ENCODE measurements around the gene TAF5L. TPM values are rescaled to one million over a fixed set of nuclear protein-coding genes. Genes with fewer than 3 reads are reported as not detected.
"Not testable (repeated sequence)": the region's sequence is repeated elsewhere in the genome, so short reads cannot be mapped to it uniquely, and the experiment has no call there.

TAF5L gene
- total and polyA plus RNA-seq, 2 of the 8 experiments (the other 6 are each of a cell fraction or from before 2014, with no cell fraction given): 17.7 to 23.3 TPM

DNA sequence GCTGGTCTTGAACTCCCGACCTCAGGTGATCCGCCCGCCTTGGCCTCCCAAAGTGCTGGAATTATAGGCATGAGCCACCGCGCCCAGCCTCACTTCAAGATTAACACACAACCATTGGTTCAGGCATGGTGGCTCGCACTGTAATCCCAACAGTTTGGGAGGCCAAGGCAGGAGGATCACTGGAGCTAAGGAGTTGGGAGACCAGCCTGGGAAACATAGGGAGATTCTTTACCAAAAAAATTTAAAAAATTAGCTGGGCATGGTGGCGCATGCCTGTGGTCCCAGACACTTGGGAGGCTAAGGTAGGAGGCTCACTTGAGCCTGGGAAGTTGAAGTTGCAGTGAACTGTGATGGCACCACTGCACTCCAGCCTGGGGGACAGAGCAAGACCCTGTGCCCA is 30.0 kb downstream of the TAF5L start:
- H3K56ac ChIP-seq (replicated peaks; ENCODE audit: insufficient read length, low read depth, low read length); DNase-seq (ENCODE audit: low read depth in 1 of 2, low spot score in 2 of 2); H3K27me3 ChIP-seq (replicated peaks in 1 of 4; ENCODE audit: control insufficient read depth in 3 of 4, extremely low read depth in 1 of 4, insufficient read depth in 3 of 4, low read length in 3 of 4); H3K14ac ChIP-seq (ENCODE audit: insufficient read length); H3K27ac ChIP-seq (ENCODE audit: low read depth, low read length); H2BK12ac ChIP-seq (ENCODE audit: low read depth, low read length); H2AK5ac ChIP-seq (ENCODE audit: low read depth, low read length); H4K20me1 ChIP-seq (replicated peaks in 1 of 2; ENCODE audit: control insufficient read depth in 1 of 2, insufficient read depth in 2 of 2, low read length in 2 of 2); H2BK5ac ChIP-seq (ENCODE audit: low read depth, low read length); H3K4me2 ChIP-seq (ENCODE audit: insufficient read depth in 1 of 2, low read depth in 2 of 2, low read length in 2 of 2); H2AFZ ChIP-seq (ENCODE audit: low read length); H3K9ac ChIP-seq (replicated peaks in 1 of 4; ENCODE audit: extremely low read depth in 1 of 4, low read depth in 3 of 4, low read length in 3 of 4); H3K4me3 ChIP-seq (ENCODE audit: extremely low read depth in 1 of 4, insufficient read depth in 2 of 4, low read depth in 3 of 4, low read length in 4 of 4); H3K23ac ChIP-seq (ENCODE audit: insufficient read length); H4K91ac ChIP-seq (replicated peaks; ENCODE audit: insufficient read length, low read length); H3K79me2 ChIP-seq (ENCODE audit: control insufficient read depth in 1 of 2, insufficient read depth in 2 of 2, low read length in 2 of 2); H3K23me2 ChIP-seq (ENCODE audit: low read depth, low read length); FAIRE-seq; POLR2A ChIA-PET (ENCODE audit: partially characterized antibody); H3K4me1 ChIP-seq (replicated peaks in 1 of 4; ENCODE audit: control insufficient read depth in 3 of 4, insufficient read depth in 4 of 4, low read length in 3 of 4); H3K4ac ChIP-seq (replicated peaks; ENCODE audit: insufficient read length, low read depth, low read length); H3K18ac ChIP-seq (ENCODE audit: extremely low read depth, low read length); H2BK120ac ChIP-seq (replicated peaks; ENCODE audit: low read depth, low read length); H3K9me3 ChIP-seq (ENCODE audit: insufficient read depth in 2 of 2, low read depth in 1 of 2, low read length in 1 of 2); H4K8ac ChIP-seq (ENCODE audit: extremely low read depth, insufficient read depth, low read length); H3K79me1 ChIP-seq (ENCODE audit: low read depth, low read length); H2BK15ac ChIP-seq (ENCODE audit: low read length); H4K5ac ChIP-seq (ENCODE audit: insufficient read length, low read depth, low read length); H2BK20ac ChIP-seq (ENCODE audit: low read length): not testable (repeated sequence)
- peaks cover 4 to 12% (median 6%) of the 10 kb centered on the region in 4 experiments; a peak in 6 of 8 replicates for H3K36me3 ChIP-seq (ENCODE audit: control insufficient read depth in 2 of 4, insufficient read depth in 4 of 4, low read length in 3 of 4)
- CTCF ChIA-PET (ENCODE audit: partially characterized antibody): interaction anchor here (1.3 to 1.8 kb wide), 2 partner anchors 11 to 13 kb away, joined by 4 read pairs; no protein-coding TSS in a partner anchor
- WGBS, 2 experiments (ENCODE audit: extremely low coverage in 1 of 2, insufficient coverage in 1 of 2, insufficient read length in 1 of 2, insufficient replicate concordance in 2 of 2, low coverage in 1 of 2, low lambda C conversion rate in 2 of 2, missing lambda C conversion rate in 1 of 2): 93% methylated on average over 7 of the region's 7 CpGs; no CpG with 5 or more reads in 1 of the 2 experiments
